Gastrocnemius medialis (tissue), 4 donors: ENCODE results near the gene GATA2.

Experiments
- CTCF ChIP-seq, 5 experiments: fragments of 450-650 bp in 3 of 5; fragments of 200-600 bp in 2 of 5; sonication (generic) in 2 of 5; IDR thresholded peaks in 4 of 5; conservative IDR thresholded peaks in 1 of 5; 1 replicate in 4 of 5; 2 replicates in 1 of 5; pipeline ENCODE4 v1.5.1; 2016 to 2019; ENCODE audit warnings: antibody characterized with exemption in 5 of 5, mild to moderate bottlenecking in 3 of 5, moderate library complexity in 3 of 5
- POLR2A ChIP-seq, 2 donors: fragments of 450-650 bp; IDR thresholded peaks; one replicate each; pipeline ENCODE4 v1.6.1; 2017; ENCODE audit warnings: antibody characterized with exemption in 2 of 2, mild to moderate bottlenecking in 2 of 2, moderate library complexity in 2 of 2

GRCh38 chr3:128476659-128477058 lies 16.3 kb downstream of the GATA2 start:
- no peak for TF ChIP-seq CTCF (IDR thresholded peaks at IDR 0.05 in 4 of 5, conservative IDR thresholded peaks at IDR 0.05 in 1 of 5)
- no peak for TF ChIP-seq POLR2A (IDR thresholded peaks at IDR 0.05)
